ENCODE results near the gene SLC30A2. TPM values are rescaled to one million over a fixed set of nuclear protein-coding genes. Genes with fewer than 3 reads are reported as not detected.

Gene SLC30A2
- total and polyA plus RNA-seq, 2 of the 13 experiments (the other 11 are each of a cell fraction or from before 2014, with no cell fraction given), result not detected

DNA sequence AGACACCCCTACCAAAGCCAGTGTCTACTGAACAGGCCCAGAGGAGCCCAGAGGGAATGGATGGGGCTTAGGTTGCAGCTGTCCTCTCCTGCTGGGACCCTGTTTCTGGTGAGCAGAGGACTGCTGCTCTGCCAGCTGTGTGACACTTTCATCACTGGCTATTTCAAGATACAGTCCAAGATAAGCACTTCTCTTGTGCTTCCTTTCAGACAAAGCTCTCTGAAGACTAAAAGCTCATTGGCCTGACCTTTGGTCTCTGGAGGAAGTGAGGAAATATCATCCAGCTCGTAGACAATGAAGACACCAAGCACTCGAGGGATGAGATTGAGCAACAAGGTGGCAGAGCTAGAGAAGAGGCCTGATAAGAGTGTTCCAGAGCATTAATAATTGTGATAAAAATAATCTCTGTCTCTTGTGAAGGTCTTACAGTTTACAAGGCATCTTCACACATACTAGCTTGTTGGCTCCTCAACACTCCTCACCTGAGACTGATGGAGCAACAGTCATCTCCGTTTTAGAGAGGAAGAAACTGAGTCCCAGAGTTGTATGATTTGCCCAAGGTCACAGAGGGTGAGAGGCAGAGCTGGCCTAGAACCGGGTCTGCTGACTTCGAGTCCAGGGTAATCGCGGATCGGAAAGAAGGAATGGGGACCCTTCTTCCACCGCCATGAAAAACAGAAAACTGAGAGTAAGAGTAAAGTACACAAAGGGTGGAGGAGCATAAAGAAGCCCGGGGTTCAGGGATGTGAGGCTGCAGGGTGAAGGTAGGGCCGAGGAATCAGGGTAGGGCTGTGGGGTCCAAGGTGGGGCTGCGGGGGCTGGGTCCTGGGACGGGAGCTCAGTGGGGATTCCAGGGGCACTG is 48.7 kb downstream of the SLC30A2 start (continued):
- TF ChIP-seq, protein P1, sequence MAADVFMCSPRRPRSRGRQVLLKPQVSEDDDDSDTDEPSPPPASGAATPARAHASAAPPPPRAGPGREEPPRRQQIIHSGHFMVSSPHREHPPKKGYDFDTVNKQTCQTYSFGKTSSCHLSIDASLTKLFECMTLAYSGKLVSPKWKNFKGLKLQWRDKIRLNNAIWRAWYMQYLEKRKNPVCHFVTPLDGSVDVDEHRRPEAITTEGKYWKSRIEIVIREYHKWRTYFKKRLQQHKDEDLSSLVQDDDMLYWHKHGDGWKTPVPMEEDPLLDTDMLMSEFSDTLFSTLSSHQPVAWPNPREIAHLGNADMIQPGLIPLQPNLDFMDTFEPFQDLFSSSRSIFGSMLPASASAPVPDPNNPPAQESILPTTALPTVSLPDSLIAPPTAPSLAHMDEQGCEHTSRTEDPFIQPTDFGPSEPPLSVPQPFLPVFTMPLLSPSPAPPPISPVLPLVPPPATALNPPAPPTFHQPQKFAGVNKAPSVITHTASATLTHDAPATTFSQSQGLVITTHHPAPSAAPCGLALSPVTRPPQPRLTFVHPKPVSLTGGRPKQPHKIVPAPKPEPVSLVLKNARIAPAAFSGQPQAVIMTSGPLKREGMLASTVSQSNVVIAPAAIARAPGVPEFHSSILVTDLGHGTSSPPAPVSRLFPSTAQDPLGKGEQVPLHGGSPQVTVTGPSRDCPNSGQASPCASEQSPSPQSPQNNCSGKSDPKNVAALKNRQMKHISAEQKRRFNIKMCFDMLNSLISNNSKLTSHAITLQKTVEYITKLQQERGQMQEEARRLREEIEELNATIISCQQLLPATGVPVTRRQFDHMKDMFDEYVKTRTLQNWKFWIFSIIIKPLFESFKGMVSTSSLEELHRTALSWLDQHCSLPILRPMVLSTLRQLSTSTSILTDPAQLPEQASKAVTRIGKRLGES (CRISPR knock-in tag; IDR thresholded peaks at IDR 0.05; ENCODE audit: borderline replicate concordance), result no peak
- peak; percentile 98 for TF ChIP-seq BCL6 (CRISPR knock-in tag; IDR thresholded peaks at IDR 0.05)
- no peak for TF ChIP-seq AKAP8 (CRISPR knock-in tag; IDR thresholded peaks at IDR 0.05)
- no peak for TF ChIP-seq ZMYM4 (CRISPR knock-in tag; IDR thresholded peaks at IDR 0.05)
- TF ChIP-seq DR1 (CRISPR knock-in tag; IDR thresholded peaks at IDR 0.05), result no peak
- no peak for TF ChIP-seq RORA (CRISPR knock-in tag; IDR thresholded peaks at IDR 0.05)
- TF ChIP-seq, protein P2, sequence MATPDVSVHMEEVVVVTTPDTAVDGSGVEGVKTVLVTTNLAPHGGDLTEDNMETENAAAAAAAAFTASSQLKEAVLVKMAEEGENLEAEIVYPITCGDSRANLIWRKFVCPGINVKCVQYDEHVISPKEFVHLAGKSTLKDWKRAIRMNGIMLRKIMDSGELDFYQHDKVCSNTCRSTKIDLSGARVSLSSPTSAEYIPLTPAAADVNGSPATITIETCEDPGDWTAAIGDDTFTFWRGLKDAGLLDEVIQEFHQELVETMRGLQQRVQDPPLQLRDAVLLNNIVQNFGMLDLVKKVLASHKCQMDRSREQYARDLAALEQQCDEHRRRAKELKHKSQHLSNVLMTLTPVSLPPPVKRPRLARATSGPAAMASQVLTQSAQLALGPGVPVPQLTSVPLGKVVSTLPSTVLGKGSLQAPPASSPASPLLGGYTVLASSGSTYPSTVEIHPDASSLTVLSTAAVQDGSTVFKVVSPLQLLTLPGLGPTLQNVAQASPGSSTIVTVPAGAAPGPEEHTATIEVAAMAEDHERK (CRISPR knock-in tag; IDR thresholded peaks at IDR 0.05; ENCODE audit: low read depth), result no peak
- 0 out of 2 replicates have a peak, but pooled peaks have one; percentile 17 for TF ChIP-seq KIAA2018 (CRISPR knock-in tag; IDR thresholded peaks at IDR 0.05; ENCODE audit: borderline replicate concordance)
- 0 out of 2 replicates have a peak, but pooled peaks have one; percentile 44 for TF ChIP-seq ESRRA (CRISPR knock-in tag; IDR thresholded peaks at IDR 0.05; ENCODE audit: low read depth)
- no peak for TF ChIP-seq ZNF124 (CRISPR knock-in tag; IDR thresholded peaks at IDR 0.05)
- TF ChIP-seq SIN3A (IDR thresholded peaks at IDR 0.05; ENCODE audit: borderline replicate concordance, low read depth, low read length), result no peak
- TF ChIP-seq HNF4A (CRISPR knock-in tag; IDR thresholded peaks at IDR 0.05), result peak; percentile 94
- TF ChIP-seq, protein P3, sequence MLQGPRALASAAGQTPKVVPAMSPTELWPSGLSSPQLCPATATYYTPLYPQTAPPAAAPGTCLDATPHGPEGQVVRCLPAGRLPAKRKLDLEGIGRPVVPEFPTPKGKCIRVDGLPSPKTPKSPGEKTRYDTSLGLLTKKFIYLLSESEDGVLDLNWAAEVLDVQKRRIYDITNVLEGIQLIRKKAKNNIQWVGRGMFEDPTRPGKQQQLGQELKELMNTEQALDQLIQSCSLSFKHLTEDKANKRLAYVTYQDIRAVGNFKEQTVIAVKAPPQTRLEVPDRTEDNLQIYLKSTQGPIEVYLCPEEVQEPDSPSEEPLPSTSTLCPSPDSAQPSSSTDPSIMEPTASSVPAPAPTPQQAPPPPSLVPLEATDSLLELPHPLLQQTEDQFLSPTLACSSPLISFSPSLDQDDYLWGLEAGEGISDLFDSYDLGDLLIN (CRISPR knock-in tag; IDR thresholded peaks at IDR 0.05; ENCODE audit: borderline replicate concordance), result no peak
- TF ChIP-seq FOXP1 (IDR thresholded peaks at IDR 0.05), result no peak
- no peak; the same call in 1 of the 2 replicates for TF ChIP-seq FOXP1 (CRISPR knock-in tag; IDR thresholded peaks at IDR 0.05)
